NCI-H1694 treated with DMSO at 0.1 percent for 48 hours (cell line): ENCODE results near the gene APLF.
"Not testable (repeated sequence)": the region's sequence is repeated elsewhere in the genome, so short reads cannot be mapped to it uniquely, and the experiment has no call there.

Experiments
- DNase-seq: peaks from one replicate; lab custom pipeline; 2025; lab: John Stamatoyannopoulos, UW

Gene APLF

GRCh38 chr2:68529156-68529555 is 61.8 kb downstream of the APLF start:
- not testable (repeated sequence) for DNase-seq

GRCh38 chr2:68529651-68530050 is 62.3 kb downstream of the APLF start:
- DNase-seq: not testable (repeated sequence)

- no peak for DNase-seq
These were observed 68.6 kb downstream of the APLF start for GRCh38 chr2:68536000-68536399.

GRCh38 chr2:68537011-68537410 is 69.6 kb downstream of the APLF start:
- no peak for DNase-seq

GRCh38 chr2:68537809-68538208 is 70.4 kb downstream of the APLF start:
- DNase-seq: no peak

GRCh38 chr2:68544811-68545210 is 77.4 kb downstream of the APLF start:
- no peak for DNase-seq

- DNase-seq: no peak
These were observed 81.0 kb downstream of the APLF start for GRCh38 chr2:68548396-68548795.

- no peak for DNase-seq
These were observed 85.7 kb downstream of the APLF start for GRCh38 chr2:68553098-68553497.

GRCh38 chr2:68555425-68556206 is 88.2 kb downstream of the APLF start:
- DNase-seq: not testable (repeated sequence)

GRCh38 chr2:68556381-68556780 is 89.0 kb downstream of the APLF start:
- DNase-seq: no peak

GRCh38 chr2:68558576-68558975 is 91.2 kb downstream of the APLF start:
- DNase-seq: no peak

- DNase-seq: no peak
These were observed 92.3 kb downstream of the APLF start for GRCh38 chr2:68559692-68560091.

- no peak for DNase-seq
These were observed 93.2 kb downstream of the APLF start for GRCh38 chr2:68560545-68560944.

GRCh38 chr2:68561372-68561771 is 94.0 kb downstream of the APLF start:
- DNase-seq: no peak

GRCh38 chr2:68562934-68563333 is 95.5 kb downstream of the APLF start:
- no peak for DNase-seq

GRCh38 chr2:68564426-68564825 is 97.0 kb downstream of the APLF start:
- DNase-seq: no peak

- no peak for DNase-seq
These were observed 97.9 kb downstream of the APLF start for GRCh38 chr2:68565273-68565672.

GRCh38 chr2:68565858-68566257 is 98.5 kb downstream of the APLF start:
- DNase-seq: no peak

- no peak for DNase-seq
These were observed 99.0 kb downstream of the APLF start for GRCh38 chr2:68566362-68566761.

- no peak for DNase-seq
These were observed 100.7 kb downstream of the APLF start for GRCh38 chr2:68568116-68568515.

- no peak for DNase-seq
These were observed 102.2 kb downstream of the APLF start for GRCh38 chr2:68569604-68570003.

- not testable (repeated sequence) for DNase-seq
These were observed 103.0 kb downstream of the APLF start for GRCh38 chr2:68570434-68570833.

GRCh38 chr2:68574202-68574791 is 106.9 kb downstream of the APLF start:
- no peak for DNase-seq

GRCh38 chr2:68577183-68577582 is 109.8 kb downstream of the APLF start:
- no peak for DNase-seq
